Embryonic facial prominence (tissue), 1 donor: ENCODE data around the gene PTPN11.

Source experiments
- DNase-seq: peaks from one replicate; pipeline ENCODE4 v3.0.0-alpha.2; 2016; ENCODE audit errors: extremely low spot score

PTPN11 gene

GRCh38 chr12:112543751-112544150 lies 125.0 kb downstream of the PTPN11 start:
- no peak for DNase-seq

GRCh38 chr12:112546339-112546738 lies 127.6 kb downstream of the PTPN11 start:
- no peak for DNase-seq

GRCh38 chr12:112546996-112547395 lies 128.2 kb downstream of the PTPN11 start:
- DNase-seq: no peak

- DNase-seq: no peak
Measured at GRCh38 chr12:112549031-112549430, 130.3 kb downstream of the PTPN11 start.

GRCh38 chr12:112551681-112552080 lies 132.9 kb downstream of the PTPN11 start:
- no peak for DNase-seq

- no peak for DNase-seq
Measured at GRCh38 chr12:112555621-112556233, 137.0 kb downstream of the PTPN11 start.

- no peak for DNase-seq
Measured at GRCh38 chr12:112557951-112558630, 139.3 kb downstream of the PTPN11 start.
